ENCODE measurements around the gene BBS2.

The BBS2 gene, protein sequence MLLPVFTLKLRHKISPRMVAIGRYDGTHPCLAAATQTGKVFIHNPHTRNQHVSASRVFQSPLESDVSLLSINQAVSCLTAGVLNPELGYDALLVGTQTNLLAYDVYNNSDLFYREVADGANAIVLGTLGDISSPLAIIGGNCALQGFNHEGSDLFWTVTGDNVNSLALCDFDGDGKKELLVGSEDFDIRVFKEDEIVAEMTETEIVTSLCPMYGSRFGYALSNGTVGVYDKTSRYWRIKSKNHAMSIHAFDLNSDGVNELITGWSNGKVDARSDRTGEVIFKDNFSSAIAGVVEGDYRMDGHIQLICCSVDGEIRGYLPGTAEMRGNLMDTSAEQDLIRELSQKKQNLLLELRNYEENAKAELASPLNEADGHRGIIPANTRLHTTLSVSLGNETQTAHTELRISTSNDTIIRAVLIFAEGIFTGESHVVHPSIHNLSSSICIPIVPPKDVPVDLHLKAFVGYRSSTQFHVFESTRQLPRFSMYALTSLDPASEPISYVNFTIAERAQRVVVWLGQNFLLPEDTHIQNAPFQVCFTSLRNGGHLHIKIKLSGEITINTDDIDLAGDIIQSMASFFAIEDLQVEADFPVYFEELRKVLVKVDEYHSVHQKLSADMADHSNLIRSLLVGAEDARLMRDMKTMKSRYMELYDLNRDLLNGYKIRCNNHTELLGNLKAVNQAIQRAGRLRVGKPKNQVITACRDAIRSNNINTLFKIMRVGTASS

DNA sequence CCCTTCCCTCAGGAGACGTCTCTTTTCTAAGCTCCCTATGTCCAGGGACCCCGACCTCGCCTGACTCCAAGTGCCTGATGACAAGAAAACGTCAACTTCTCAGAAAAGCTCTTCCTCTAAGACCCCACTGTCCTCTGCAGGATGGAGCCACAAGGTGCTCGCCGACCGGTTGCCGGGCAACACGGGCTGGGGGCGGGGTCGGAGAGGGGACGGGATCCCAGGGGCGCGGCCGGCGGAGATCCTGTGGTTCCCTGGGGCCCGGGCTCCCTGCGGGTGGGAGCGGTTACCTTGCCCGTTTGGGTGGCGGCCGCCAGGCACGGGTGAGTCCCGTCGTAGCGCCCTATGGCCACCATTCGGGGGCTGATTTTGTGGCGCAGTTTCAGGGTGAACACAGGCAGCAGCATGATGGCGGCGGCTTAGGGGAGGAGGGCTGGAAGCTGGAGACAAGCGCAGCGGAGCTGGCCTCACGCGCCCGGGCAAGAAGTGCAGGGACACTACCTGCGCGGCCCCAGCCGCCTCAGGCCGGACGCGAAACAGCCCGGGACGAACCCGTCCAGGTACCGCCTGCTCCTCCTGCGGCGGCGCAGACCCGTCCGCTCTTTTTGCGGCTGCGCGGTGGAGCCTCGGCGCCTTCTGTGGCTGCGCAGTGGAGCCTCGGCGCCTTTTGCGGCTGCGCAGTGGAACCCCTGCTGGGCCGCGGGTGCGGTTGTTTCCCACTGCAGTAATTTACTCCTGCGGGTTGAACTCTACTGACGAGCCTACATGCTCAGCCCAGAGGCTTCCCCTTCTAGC, at the start of gene BBS2:
Gene BBS2, minus strand, starts transcription at position 566 of the 792 bp plus-strand sequence. Its CDS starts 162 bp downstream, at position 404.
- peak; percentile 78 for DNase-seq

DNA sequence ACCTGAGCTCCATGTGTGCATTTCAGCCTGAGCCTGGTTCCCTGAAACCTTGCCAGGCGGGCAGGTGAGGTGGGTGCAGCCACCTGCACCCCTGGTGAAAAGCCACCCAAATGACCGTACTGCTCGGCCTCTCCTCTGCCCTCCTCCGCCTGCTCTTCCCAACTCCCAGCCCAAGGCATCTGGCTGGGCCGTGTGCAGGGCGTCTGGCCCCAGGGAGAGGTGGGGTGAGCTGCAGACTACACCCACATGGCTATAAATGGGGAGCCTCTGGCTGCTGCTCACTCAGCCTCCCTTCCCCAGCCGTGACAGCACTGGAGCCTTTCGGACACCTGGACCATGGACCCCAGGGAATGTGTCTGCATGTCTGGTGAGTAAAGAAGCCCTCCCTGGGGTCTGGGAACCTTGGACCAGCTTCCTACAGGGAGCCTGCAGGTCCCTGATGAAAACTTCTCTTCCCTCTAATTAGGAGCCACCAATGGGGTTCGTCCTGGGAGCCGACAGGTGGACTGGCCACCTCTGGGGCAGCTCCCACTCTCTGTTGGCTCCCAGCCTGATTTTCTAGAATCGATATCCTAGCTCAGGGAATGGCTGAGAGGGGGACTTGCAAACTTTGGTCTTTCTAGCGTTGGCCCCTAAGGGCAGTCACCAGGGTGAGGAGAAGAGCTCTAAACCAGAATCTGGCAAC, 45.1 kb upstream of the BBS2 start, which contains the start of gene MT4:
Gene MT4, plus strand, starts transcription at position 281 of the 685 bp plus-strand sequence. Its CDS starts 56 bp downstream, at position 337.
- no peak for DNase-seq

DNA sequence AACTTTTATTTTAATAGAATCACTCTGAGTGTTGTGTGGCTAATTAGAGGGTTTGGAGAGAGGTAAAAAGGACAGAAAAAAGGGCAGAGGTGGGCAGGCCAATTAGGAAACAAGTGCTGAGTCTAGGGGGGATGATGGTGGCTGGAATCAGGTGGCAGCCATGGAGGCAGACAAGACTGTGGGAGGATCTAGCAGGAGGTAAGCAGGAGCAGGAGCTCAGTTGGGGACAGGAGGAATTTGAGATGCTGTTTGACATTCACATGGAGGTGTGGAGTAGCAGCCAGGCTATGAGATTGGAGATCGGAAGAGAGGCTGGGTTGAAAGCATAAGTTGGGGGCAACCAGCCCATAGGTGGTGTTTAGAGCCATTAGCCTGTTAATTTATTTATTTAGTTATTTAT, 41.3 kb upstream of the BBS2 start:
- DNase-seq = no peak

DNA sequence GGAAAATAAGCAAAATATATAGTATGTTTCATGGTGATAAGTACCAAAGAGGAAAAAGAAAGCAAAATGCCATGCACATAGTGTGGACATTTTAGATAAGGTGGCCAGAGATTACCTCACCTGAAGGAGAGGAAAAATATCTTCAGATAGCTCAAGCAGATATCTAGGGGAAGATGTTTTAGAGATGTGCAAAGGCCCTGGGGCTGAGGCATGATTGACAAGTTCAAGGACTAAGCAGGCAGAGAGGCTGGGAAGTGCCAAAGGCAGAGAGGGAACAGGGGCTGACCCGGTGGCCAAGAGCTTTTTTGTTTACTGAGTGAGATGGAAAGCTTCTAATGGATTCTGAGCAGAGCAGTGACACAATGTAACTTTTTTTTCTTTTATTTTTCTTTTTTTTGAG, 40.6 kb upstream of the BBS2 start:
- DNase-seq = no peak

DNA sequence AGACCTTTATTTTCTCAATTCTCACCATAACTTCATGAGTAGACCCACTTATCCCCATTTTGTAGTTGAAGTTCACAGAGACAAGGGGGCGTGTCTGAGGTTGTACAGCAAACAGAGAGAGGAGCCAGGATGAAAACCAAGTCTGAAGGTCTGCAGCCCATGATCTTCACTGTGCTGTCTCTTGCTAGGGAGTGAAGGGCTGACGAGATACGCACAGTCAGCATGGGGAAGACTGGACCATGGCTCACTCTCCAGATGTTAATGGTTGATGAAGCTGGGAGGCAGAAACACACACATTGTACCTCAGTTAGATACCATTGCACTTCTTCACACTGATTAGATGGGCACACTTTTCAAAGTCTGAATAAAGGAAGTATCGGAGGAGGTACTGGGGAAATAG, 39.3 kb upstream of the BBS2 start:
- DNase-seq = no peak

DNA sequence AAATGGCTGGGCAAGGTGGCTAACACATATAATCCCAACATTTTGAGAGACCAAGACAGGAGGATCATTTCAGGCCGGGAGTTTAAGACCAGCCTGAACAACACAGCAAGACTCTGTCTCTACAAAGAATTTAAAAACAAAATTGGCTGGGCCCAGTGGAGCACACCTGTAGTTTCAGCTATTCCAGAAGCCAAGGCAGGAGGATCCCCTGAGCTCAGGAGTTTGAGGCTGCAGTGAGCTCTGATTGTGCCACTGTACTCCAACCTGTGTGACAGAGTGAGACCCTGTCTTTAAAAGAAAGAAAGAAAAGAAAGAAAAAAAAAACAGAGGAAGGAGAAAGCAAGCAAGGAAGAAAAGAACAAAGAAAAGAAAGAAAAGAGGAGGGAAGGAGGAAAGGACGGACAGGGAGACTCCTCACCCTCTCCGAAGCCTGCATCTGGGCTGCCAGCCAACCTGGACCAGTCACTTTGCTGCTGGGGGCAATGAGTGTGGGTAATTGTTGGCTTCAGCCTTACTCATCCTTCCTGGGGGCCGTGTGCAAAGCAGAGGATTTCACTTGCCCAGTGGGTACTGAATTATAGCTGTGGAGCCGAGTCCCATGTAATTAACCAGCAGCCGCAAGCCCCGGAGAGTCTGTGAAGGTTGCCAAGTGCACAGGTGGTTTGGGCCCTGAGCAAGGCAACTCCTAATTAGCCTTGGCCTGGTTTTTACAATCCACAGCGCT, 38.4 kb upstream of the BBS2 start:
- peak; percentile 38 for DNase-seq

DNA sequence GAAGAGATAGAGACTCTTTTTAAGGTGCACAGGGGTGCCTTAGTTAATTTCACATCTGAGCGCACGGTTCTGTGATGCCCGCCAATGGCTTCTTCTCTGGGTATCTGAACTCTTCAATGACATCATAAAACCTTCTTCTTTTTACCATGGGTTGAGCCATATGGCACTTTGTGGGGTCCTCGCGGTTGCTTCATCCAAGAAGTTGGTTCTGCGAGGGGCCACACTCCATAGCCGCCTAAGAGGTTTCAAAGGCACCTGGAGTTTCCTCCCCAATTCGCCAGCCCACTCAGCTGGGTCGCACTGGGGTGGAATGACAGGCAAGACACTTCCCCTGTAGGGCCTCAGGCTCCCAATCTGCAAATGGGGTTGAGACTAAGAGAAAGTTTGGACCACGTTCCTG, 34.6 kb upstream of the BBS2 start:
- DNase-seq = no peak

DNA sequence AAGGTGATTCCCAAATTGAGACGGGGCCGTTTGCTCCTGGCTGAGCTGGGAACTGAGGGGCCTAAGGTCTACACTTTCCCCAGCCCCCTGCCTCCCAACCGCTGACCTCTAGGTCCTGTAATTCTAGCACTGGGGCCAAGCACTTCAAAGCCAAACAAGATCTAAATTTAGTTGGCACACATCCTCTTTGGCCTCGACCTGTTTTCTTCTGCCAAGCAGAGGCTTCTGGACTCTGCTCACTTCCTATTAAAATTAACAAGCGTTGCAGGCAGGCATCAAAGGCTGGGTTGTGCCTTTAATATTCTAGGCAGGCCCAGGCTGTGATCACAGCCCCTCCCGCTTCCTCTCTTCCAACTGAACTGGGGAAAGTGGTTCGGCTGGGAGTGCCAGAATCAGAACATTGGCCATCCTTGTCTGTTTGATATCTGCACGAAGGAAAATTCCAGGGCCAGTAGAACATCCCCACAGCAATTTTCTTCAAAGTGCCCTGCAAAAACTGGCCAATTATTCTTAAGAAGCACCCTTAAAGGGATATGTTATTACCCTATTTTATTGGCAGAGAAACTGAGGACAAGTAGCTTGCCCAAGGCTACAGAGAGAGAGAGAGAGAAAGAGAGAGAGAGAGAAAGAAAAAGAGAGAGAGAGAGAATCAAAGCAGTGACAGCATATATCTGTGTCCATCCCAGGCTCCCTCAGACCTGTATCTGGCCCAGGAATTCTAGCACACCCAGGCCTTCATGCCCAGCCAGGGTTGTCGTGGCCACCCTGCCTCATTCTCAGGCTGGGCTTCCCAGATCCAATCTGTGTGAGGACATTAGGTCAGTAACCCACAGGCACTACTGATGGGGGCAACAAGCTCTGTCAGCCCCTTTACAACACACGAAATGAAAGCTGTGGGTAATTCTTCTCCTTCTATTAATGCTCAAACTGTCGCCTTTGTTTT, 32.2 kb upstream of the BBS2 start:
- no peak for DNase-seq

DNA sequence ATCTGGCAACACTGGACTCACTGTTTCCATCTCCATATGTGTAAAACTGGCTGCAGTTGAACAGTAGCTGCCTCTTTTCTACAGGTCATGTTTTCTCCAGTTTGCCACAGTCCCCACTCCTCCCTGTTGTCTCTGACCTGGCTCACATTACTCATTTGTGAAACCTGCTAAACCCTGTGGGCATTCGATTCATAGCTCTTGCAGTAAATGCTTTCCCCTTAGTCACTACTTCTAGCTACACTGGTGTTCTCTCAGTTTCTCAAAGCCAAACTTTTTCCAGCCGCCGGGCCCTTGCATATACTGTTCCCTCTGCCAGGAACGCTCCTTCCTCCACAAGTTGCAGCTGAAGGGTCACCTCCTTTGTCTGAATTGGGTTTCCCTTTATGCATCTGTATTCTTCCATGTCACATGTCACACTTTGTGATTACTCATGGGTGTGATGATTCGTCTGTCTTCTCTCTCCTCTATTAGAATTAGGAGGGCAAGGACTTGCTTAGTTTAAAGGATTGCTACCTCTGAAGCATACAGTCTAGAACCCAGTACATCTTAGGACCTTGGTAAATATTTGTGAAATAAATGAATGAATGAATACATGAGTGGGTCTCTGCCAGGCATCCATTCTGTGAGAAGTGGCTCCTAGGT, 30.0 kb upstream of the BBS2 start:
- DNase-seq = no peak

DNA sequence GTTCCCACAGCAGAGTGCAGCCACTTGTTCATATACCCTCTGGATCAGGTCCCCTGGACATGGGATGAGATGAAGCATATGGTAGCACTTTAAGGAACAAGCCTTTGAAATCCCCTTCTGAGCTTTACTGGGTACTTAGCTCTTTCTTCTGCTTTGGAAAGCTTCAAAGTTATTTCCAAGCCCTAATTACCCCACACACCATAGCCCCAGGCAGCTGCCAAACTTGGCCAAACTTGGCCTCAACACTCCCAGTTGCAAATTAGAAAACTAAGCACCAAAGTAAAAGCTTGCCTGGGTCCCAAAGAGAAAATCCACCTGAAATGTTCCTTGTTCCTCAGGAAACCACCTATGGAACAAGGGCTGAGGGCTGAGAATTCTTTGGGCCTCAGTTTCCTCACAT, 29.3 kb upstream of the BBS2 start:
- no peak for DNase-seq

DNA sequence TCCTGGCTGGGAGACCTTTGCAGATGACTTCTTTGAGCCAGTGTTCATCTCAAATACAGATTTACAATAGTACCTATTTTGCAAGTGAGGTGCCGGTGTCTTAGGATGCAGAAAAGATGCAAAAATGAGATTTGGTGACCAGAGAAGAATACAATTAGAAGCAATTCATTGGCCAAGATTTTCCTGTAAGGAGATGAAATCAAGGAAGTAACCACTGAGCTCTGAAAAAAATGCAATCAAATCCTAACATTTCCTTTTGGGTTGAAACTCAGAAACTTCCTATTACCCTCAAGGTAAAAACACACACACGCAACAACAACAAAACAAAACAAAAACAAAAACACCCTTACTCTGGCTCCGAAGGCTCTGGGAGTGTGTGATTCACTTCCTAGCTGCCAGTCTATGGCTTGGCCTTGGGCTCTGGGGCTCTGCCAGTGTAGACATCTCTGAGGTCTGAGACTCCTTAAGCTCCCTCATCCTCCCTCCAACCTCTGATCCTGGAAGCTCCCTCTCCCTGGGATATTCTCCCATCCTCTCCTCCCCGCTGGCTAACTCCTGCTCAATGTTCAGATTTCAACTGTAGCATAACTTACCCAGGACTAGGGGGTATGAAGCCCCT, 28.2 kb upstream of the BBS2 start:
- DNase-seq = no peak

DNA sequence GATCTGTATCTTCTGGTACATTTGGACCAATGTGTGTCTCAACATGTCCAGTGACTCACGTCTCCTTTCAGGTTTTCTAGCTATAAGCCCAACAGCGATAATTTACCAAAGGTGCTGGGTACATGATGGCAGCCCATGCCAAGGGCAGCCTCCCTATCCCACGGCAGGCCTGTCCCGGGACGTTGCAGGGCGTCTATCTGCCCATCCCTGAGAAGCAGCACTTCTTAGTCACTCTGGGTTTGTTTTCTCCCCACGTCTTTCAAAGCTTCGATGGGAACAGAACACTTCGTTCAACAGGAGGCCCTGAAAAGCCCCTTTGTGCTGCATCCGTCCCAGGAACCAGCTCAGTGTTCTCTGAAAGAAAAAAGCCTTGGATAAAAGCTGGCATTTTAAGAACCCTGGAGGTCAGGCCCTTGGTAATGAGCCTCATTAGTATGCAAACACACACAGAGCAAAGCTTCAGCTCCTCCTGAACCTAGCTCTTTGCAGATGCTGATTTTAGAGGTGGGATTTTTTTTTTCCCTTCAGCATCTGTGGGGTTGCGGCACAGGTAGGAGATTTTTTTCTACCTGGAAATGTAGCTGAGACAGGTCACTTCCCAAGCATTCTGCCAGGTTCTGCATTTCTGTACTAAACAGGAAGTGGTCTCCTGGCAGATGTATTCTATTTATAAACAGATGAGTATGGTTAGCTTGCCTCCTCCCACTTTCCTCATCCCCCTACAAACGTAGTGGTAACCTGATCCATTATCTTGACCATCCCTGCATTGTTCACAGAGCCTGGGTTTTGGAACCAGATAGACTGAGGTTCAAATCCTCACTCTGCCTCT, 27.5 kb upstream of the BBS2 start:
- DNase-seq = peak; percentile 63

DNA sequence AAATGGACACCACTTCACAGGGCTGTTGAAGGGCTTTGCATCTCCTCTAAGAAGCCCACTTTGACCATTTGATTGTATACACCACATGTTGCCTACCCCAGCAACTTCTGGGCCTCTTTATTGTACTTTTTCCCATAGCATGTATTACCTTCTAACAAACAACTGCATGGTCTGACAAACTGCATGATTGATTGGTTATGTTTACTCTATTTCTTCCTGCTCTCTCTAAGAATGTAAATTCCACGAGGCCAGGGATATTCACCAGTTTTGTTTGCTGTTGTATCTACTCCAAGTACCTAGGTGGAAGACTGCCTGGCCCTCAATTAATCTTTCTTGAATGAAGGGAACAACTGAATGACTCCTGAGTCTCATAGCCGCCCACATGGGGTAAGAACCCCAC, 22.2 kb upstream of the BBS2 start:
- DNase-seq = no peak

DNA sequence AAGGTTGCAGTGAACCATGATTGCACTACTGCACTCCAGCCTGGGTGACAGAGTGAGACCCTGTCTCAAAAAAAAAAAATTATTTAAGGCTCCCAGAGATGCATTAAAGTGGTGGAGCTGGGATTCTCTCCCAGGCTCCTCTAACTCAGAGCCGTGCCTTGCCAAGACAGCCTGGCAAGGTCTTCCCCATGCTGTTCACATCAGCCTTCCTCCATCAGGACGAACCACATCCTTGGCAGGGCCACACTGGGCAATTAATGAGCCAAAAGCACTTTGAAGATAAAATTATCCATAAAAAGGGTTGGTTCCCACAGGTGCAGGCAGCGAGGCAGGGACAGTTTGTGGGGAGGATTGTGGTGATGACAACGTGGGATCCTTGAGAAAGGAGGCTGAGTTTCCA, 19.8 kb upstream of the BBS2 start:
- DNase-seq = no peak

DNA sequence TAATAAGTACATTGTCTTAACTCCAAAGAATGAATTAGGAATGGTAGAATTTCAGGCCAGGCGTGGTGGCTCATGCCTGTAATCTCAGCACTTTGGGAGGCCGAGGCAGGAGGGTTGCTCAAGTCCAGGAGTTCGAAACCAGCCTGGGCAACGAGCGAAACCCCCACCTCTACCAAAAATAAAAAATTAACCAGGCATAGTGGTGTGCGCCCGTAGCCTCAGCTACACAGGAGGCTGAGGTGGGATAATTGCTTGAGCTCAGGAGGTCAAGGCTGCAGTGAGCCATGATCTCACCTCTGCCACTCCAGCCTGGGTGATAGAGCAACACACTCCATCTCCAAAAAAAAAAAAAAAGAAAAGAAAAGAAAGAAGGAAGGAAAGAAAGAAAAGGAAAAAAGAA, 18.5 kb upstream of the BBS2 start:
- no peak for DNase-seq

DNA sequence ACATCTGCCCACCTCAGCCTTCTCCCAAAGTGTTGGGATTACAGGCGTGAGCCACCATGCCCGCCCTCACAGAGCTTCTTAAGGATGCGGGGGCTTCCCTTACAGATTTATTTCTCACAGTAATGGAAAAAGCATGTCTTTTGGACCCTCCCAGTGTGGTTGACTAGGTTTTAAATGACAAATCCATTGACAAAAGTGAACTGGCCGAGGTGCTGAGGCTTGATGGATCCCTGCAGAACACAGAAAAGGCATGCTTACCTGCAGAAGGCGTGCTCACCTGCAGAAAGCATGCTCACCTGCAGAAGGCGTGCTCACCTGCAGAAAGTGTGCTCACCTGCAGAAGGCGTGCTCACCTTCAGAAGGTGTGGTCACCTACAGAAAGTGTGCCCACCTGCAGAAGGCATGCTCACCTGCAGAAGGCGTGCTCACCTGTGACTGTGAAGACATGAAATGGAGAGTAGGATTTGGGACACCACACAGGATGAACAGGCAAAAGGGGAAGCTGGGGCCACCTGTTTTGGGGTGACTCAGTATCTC, 15.1 kb upstream of the BBS2 start:
- DNase-seq = peak; percentile 47

DNA sequence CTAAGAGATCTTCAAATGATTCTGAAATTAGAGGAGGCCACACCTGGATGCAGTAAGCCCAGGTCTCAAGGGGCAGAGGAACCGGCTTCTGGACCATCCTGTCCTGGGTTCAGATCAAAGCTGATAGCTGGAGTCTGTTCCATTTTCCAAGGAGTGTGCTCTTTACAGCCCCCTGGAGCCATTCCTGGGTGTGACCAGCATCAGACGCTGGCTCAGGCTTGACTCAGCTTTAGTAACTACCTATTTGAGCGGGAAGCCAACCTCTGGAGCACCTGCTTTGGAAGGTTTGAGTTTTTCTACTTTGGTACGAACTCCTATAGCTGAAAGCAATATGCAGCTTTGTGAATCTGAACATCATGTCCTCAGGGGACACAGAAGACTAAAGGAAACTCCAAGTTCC, 12.9 kb upstream of the BBS2 start:
- no peak for DNase-seq

DNA sequence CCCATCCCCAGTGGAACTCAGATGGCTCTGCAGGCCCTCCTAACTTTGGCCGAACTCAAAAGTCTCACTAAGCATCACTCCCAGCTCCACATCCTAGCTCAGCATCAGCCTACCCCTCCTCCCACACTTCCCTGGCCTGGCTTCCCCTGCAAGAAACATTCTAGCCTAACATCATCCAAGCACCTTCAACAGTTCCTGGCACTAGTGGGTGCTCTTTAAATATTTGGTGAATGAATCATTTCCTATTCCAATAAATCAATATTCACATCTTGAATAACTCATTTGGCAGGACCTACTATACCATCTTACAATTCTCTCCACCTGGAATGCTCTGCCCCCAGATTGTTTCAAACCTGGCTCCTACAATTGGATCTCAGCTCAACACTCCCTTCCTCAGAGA, 11.0 kb upstream of the BBS2 start:
- no peak for DNase-seq

DNA sequence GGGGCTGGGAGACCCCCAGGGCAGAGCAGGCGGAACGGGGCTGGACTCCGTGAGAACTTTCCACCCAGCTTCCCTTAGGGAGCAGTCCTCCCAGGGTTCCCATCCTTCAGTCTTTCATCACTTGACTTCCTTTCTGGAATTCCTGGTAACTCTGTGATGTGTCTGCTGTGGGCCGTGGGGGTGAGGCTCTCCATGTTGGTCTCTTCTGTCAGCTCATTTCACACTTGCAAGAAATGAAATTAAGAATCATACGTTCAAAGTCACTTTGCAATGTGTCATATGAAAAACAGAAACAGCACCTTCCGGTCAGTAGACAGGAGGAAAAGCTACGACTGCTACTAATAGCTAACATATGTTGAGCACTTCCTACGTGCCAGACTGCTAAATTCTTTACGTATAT, 5.4 kb upstream of the BBS2 start:
- no peak for DNase-seq
